HepG2 (cell line): ENCODE measurements around the gene PRSS53. TPM values are rescaled to one million over a fixed set of nuclear protein-coding genes. Genes with fewer than 3 reads are reported as not detected.

Source experiments
- CEBPB ChIP-seq: IDR thresholded peaks from 2 replicates; pipeline ENCODE4 v1.6.1; 2011; ENCODE audit warnings: low read depth, low read length, improper control_type of control experiment, borderline replicate concordance
- CREBL2 ChIP-seq: sonication (generic); formaldehyde crosslinking; IDR thresholded peaks from 2 replicates; pipeline ENCODE4 v1.8.1; 2023; ENCODE audit warnings: missing genetic modification reagents, mild to moderate bottlenecking, borderline replicate concordance
- ELF1 ChIP-seq: sonication (generic); formaldehyde crosslinking; IDR thresholded peaks from 2 replicates; pipeline ENCODE4 v1.4.0; 2020; ENCODE audit warnings: missing genetic modification reagents
- GATAD1 ChIP-seq: IDR thresholded peaks from 2 replicates; pipeline ENCODE4 v1.6.1; 2016; ENCODE audit warnings: missing genetic modification reagents, missing compliant biosample characterization
- IKZF4 ChIP-seq: sonication (generic); formaldehyde crosslinking; IDR thresholded peaks from 2 replicates; pipeline ENCODE4 v1.5.1; 2020; ENCODE audit warnings: borderline replicate concordance, mild to moderate bottlenecking, low read depth, missing genetic modification reagents; ENCODE audit errors: not compliant biosample characterization
- KLF15 ChIP-seq: sonication (generic); formaldehyde crosslinking; IDR thresholded peaks from 2 replicates; pipeline ENCODE4 v1.8.1; 2023; ENCODE audit warnings: borderline replicate concordance, mild to moderate bottlenecking, inconsistent platforms, missing genetic modification reagents, mixed read lengths
- MAF1 ChIP-seq: sonication (generic); formaldehyde crosslinking; IDR thresholded peaks from 2 replicates; pipeline ENCODE4 v1.5.0; 2020; ENCODE audit warnings: missing genetic modification reagents, borderline replicate concordance
- MAFG ChIP-seq: sonication (generic); formaldehyde crosslinking; IDR thresholded peaks from 2 replicates; pipeline ENCODE4 v1.5.1; 2020; ENCODE audit warnings: mild to moderate bottlenecking, missing genetic modification reagents
- MIER2 ChIP-seq: IDR thresholded peaks from 2 replicates; pipeline ENCODE4 v1.6.1; 2016; ENCODE audit warnings: missing biosample characterization, missing genetic modification reagents
- MNT ChIP-seq: fragments of 450-650 bp; IDR thresholded peaks from 2 replicates; pipeline ENCODE4 v1.6.1; 2016
- NFYB ChIP-seq: sonication (generic); formaldehyde crosslinking; IDR thresholded peaks from 2 replicates; pipeline ENCODE4 v1.4.0; 2020; ENCODE audit warnings: missing genetic modification reagents
- PHB2 ChIP-seq: fragments of 450-650 bp; IDR thresholded peaks from 2 replicates; pipeline ENCODE4 v1.6.1; 2018; ENCODE audit not compliant: partially characterized antibody
- POLR2A ChIP-seq, 2 experiments: IDR thresholded peaks; 2 replicates each; pipeline ENCODE4 v1.6.1; 2011; ENCODE audit warnings: low read depth in 2 of 2, low read length in 2 of 2, mild to moderate bottlenecking in 1 of 2, moderate library complexity in 1 of 2; ENCODE audit not compliant: insufficient read depth in 1 of 2
- PRMT3 ChIP-seq: sonication (generic); formaldehyde crosslinking; IDR thresholded peaks from 2 replicates; pipeline ENCODE4 v1.8.1; 2022; ENCODE audit warnings: low read depth, mild to moderate bottlenecking, moderate library complexity, missing genetic modification reagents, borderline replicate concordance
- SMAD1 ChIP-seq: sonication (generic); formaldehyde crosslinking; IDR thresholded peaks from 2 replicates; pipeline ENCODE4 v1.4.0; 2020; ENCODE audit warnings: missing genetic modification reagents, low read depth, mild to moderate bottlenecking, borderline replicate concordance
- SOX5 ChIP-seq: IDR thresholded peaks from 2 replicates; pipeline ENCODE4 v1.6.1; 2016; ENCODE audit warnings: borderline replicate concordance
- TOE1 ChIP-seq: sonication (generic); formaldehyde crosslinking; IDR thresholded peaks from 2 replicates; pipeline ENCODE4 v1.4.0; 2020; ENCODE audit warnings: mild to moderate bottlenecking, missing genetic modification reagents
- ZBTB46 ChIP-seq: sonication (generic); formaldehyde crosslinking; IDR thresholded peaks from 2 replicates; pipeline ENCODE4 v1.4.0; 2020; ENCODE audit warnings: mild to moderate bottlenecking, missing genetic modification reagents, borderline replicate concordance
- ZFP37 ChIP-seq: sonication (generic); formaldehyde crosslinking; IDR thresholded peaks from 2 replicates; pipeline ENCODE4 v1.4.0; 2020; ENCODE audit warnings: missing genetic modification reagents, borderline replicate concordance
- ZNF138 ChIP-seq: sonication (generic); formaldehyde crosslinking; IDR thresholded peaks from 2 replicates; pipeline ENCODE4 v1.5.0; 2020; ENCODE audit warnings: mild to moderate bottlenecking, low read depth, missing genetic modification reagents
- ZNF160 ChIP-seq: sonication (generic); formaldehyde crosslinking; IDR thresholded peaks from 2 replicates; pipeline ENCODE4 v1.8.0; 2022; ENCODE audit warnings: mild to moderate bottlenecking, inconsistent platforms, missing genetic modification reagents
- ZNF17 ChIP-seq: sonication (generic); formaldehyde crosslinking; IDR thresholded peaks from 2 replicates; pipeline ENCODE4 v1.5.0; 2020; ENCODE audit warnings: mild to moderate bottlenecking, missing genetic modification reagents
- ZNF460 ChIP-seq: sonication (generic); formaldehyde crosslinking; IDR thresholded peaks from 2 replicates; pipeline ENCODE4 v1.5.1; 2020; ENCODE audit warnings: missing genetic modification reagents, mild to moderate bottlenecking, borderline replicate concordance
- ZNF552 ChIP-seq: sonication (generic); formaldehyde crosslinking; IDR thresholded peaks from 2 replicates; pipeline ENCODE4 v1.9.0; 2022; ENCODE audit warnings: missing genetic modification reagents, mild to moderate bottlenecking, borderline replicate concordance
- ZNF556 ChIP-seq: sonication (generic); formaldehyde crosslinking; IDR thresholded peaks from 2 replicates; pipeline ENCODE4 v1.4.0; 2020; ENCODE audit warnings: mild to moderate bottlenecking, missing genetic modification reagents, borderline replicate concordance
- ZSCAN12 ChIP-seq: sonication (generic); formaldehyde crosslinking; IDR thresholded peaks from 2 replicates; pipeline ENCODE4 v1.9.0; 2021; ENCODE audit warnings: mild to moderate bottlenecking, missing genetic modification reagents
- polyA plus RNA-seq, 8 experiments: library from polyadenylated mRNA; depleted of rRNA in 3 of 8; stranded (reverse) in 7 of 8; unstranded in 1 of 8; fragments of >200 nt; fragmentation: Illumina TruSeq in 4 of 8; extraction: Trizol in 4 of 8; gene quantifications; 2 replicates each; pipeline versions ENCODE4 v1.2.1 to v1.2.3, GENCODE V29; 2011 to 2016; ENCODE audit warnings: low read depth in 4 of 8, missing spikeins in 1 of 8, mixed read lengths in 1 of 8; ENCODE audit not compliant: insufficient read depth in 1 of 8
- total RNA-seq, 5 experiments: library from RNA; depleted of rRNA; stranded (reverse); fragments of >200 nt; fragmentation: Illumina TruSeq; extraction: Trizol; gene quantifications; 2 replicates each; pipeline ENCODE4 v1.2.3, GENCODE V29; 2016; ENCODE audit warnings: low read depth in 1 of 5
- TF ChIP-seq, protein P1 (sequence below): sonication (generic); formaldehyde crosslinking; IDR thresholded peaks from 2 replicates; pipeline ENCODE4 v1.4.0; 2020; ENCODE audit warnings: missing genetic modification reagents

PRSS53 gene
- total and polyA plus RNA-seq, 2 of the 13 experiments (the other 11 are each of a cell fraction or from before 2014, with no cell fraction given): 2.2 to 7.4 TPM

DNA sequence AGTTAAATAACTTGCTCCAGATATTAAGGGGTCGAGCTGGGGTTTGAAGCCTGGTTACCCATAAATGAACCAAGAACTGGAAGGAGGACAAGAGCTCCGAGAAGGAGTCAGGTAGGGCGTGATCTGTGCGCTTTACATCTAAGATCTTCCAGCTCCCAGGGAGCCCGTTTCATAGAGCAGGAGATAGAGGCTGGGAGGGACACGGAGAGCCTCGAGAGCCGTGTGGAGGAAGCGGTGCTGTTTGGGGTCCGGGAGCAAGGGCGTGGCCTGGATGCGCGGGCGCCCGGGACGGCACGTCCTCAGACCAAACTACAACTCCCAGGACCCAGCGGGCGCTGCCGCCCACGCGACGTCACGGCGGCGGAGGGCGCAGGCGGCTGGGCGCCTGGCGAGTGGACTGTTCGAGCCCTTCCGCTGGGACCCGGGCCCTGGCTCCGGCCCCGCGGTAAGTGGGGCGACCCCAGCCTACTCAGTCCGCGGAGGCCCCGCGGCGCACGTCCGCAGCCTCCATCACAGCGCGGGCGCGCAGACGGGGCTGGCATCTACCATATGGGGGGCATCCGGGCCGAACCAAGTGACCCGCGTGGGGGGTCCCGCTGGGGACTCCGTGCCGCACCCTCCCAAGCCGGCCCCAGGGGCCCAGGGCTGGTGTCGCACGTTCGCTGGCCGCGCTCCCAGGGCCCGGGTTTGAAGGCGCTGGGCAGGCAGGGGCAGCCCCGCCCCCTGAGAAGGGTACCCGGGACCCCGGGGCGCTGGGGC, 19.5 kb upstream of the PRSS53 start, which contains the start of gene BCKDK (continued):
- TF ChIP-seq PHB2 (no peak), ZBTB46 (CRISPR knock-in tag) (peak; percentile 26; the same call in 1 of the 2 replicates), TOE1 (CRISPR knock-in tag) (no peak), ZSCAN12 (CRISPR knock-in tag) (no peak; the same call in 1 of the 2 replicates), MAF1 (no peak), MAFG (CRISPR knock-in tag) (no peak), POLR2A (IDR thresholded peaks at IDR 0.05; ENCODE audit: insufficient read depth in 1 of 2, low read depth in 2 of 2, low read length in 2 of 2) (peak; percentile 50 to 84), ZNF17 (CRISPR knock-in tag) (no peak), ZNF138 (CRISPR knock-in tag) (peak; percentile 58; the same call in 1 of the 2 replicates), SOX5 (CRISPR knock-in tag) (no peak; the same call in 1 of the 2 replicates), ZNF160 (CRISPR knock-in tag) (no peak), PRMT3 (CRISPR knock-in tag) (no peak), ZNF552 (CRISPR knock-in tag) (0 out of 2 replicates have a peak, but pooled peaks have one; percentile 51), CREBL2 (CRISPR knock-in tag) (no peak), SMAD1 (CRISPR knock-in tag) (peak; percentile 48; the same call in 1 of the 2 replicates), CEBPB (no peak), ZFP37 (CRISPR knock-in tag) (no peak), GATAD1 (CRISPR knock-in tag) (peak; percentile 83), MIER2 (no peak), IKZF4 (CRISPR knock-in tag) (no peak), ZNF556 (CRISPR knock-in tag) (no peak; the same call in 1 of the 2 replicates), KLF15 (CRISPR knock-in tag) (no peak), NFYB (CRISPR knock-in tag) (peak; percentile 49; the same call in 1 of the 2 replicates), ZNF460 (CRISPR knock-in tag) (no peak), MNT (no peak), ELF1 (CRISPR knock-in tag) (peak; percentile 42)
- TF ChIP-seq, protein P1, sequence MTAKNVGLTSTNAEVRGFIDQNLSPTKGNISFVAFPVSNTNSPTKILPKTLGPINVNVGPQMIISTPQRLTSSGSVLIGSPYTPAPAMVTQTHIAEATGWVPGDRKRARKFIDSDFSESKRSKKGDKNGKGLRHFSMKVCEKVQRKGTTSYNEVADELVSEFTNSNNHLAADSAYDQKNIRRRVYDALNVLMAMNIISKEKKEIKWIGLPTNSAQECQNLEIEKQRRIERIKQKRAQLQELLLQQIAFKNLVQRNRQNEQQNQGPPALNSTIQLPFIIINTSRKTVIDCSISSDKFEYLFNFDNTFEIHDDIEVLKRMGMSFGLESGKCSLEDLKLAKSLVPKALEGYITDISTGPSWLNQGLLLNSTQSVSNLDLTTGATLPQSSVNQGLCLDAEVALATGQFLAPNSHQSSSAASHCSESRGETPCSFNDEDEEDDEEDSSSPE (CRISPR knock-in tag): peak; percentile 90
